ENCODE data around the gene GET4. TPM values are rescaled to one million over a fixed set of nuclear protein-coding genes. Genes with fewer than 3 reads are reported as not detected.

GET4 gene
- total and polyA plus RNA-seq, 2 experiments from 2014 or later = 55.0 to 75.4 TPM

DNA sequence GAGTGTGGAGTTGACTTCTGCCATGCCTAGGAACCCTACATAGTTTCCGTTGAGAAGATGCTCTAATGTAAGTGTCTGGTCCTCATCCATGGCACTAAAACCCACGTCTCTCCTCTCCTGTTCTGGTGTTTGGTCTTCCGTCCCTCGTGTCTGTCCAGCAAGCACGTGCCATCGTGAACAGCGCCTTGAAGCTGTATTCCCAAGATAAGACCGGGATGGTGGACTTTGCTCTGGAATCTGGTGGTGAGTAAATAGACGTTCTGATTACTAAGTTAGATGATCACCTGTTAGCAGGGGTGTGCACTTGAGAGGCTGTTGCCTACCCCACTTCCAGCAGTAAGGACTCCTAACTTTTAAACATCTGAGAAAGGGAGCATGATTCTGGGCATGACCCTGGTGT lies 15.1 kb upstream of the GET4 start:
- no peaks in the 10 kb centered on the region for H3K9me3 ChIP-seq (ENCODE audit: low read depth)
- DNase-seq (ENCODE audit: low read depth in 1 of 2, low spot score in 1 of 2) = no peak
- no peaks in the 10 kb centered on the region for H3K4me1 ChIP-seq (ENCODE audit: low read depth)
- H3K27me3 ChIP-seq = no peaks in the 10 kb centered on the region
- H3K4me3 ChIP-seq = no peak overlapping the region
- peaks cover 70% of the 10 kb centered on the region for H3K36me3 ChIP-seq
- TF ChIP-seq, protein P1, sequence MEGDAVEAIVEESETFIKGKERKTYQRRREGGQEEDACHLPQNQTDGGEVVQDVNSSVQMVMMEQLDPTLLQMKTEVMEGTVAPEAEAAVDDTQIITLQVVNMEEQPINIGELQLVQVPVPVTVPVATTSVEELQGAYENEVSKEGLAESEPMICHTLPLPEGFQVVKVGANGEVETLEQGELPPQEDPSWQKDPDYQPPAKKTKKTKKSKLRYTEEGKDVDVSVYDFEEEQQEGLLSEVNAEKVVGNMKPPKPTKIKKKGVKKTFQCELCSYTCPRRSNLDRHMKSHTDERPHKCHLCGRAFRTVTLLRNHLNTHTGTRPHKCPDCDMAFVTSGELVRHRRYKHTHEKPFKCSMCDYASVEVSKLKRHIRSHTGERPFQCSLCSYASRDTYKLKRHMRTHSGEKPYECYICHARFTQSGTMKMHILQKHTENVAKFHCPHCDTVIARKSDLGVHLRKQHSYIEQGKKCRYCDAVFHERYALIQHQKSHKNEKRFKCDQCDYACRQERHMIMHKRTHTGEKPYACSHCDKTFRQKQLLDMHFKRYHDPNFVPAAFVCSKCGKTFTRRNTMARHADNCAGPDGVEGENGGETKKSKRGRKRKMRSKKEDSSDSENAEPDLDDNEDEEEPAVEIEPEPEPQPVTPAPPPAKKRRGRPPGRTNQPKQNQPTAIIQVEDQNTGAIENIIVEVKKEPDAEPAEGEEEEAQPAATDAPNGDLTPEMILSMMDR (IDR thresholded peaks at IDR 0.05; ENCODE audit: low read depth, low read length) = no peak
- no peak overlapping the region for H3K27ac ChIP-seq

DNA sequence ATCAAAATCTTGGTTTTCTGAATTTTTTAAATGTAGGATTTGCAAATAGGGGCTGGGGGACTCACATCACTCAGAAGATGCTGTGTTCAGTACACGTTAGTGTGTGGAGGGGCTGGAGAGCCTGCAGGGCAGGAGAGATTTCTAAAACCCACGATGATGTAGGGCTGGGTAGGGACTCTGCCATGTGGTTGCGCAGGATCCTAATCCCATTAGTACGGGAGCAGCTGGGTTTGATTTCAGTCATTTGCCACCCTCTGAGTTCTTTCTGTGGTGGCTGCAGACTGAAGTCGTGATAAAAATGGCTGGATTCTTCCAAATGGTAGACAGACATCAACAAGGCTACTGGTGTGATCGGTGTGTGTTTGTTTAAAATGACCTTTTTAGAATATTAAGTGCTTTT lies 14.2 kb upstream of the GET4 start:
- Histone ChIP-seq H3K27me3 (no peaks in the 10 kb centered on the region), H3K27ac (no peak overlapping the region), H3K4me1 (ENCODE audit: low read depth) (no peaks in the 10 kb centered on the region), H3K9me3 (ENCODE audit: low read depth) (no peaks in the 10 kb centered on the region), H3K36me3 (peaks cover 67% of the 10 kb centered on the region), H3K4me3 (no peak overlapping the region)
- DNase-seq (ENCODE audit: low read depth in 1 of 2, low spot score in 1 of 2) = no peak
- TF ChIP-seq, protein P1 (IDR thresholded peaks at IDR 0.05; ENCODE audit: low read depth, low read length) = no peak

DNA sequence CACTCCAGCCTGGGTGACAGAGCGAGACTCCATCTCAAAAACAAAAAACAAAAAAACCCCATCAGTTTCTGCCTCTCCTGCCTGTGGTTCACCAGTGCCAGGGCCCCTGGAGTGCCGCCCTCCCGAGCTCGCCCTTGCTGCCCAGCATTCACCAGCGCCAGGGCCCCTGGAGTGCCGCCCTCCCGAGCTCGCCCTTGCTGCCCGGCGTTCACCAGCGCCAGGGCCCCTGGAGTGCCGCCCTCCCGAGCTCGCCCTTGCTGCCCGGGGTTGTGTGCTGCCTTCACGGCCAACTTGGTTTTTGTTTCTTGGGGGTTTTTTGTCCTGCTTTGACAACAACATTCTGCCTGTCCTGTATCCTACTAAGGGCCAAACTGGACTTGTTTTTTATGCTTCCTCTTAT lies 13.2 kb upstream of the GET4 start:
- Histone ChIP-seq H3K4me1 (ENCODE audit: low read depth) (no peaks in the 10 kb centered on the region), H3K9me3 (ENCODE audit: low read depth) (no peaks in the 10 kb centered on the region), H3K36me3 (peaks cover 58% of the 10 kb centered on the region), H3K27ac (no peak overlapping the region), H3K4me3 (no peak overlapping the region), H3K27me3 (no peaks in the 10 kb centered on the region)
- no peak for DNase-seq (ENCODE audit: low read depth in 1 of 2, low spot score in 1 of 2)
- TF ChIP-seq, protein P1 (IDR thresholded peaks at IDR 0.05; ENCODE audit: low read depth, low read length) = no peak

DNA sequence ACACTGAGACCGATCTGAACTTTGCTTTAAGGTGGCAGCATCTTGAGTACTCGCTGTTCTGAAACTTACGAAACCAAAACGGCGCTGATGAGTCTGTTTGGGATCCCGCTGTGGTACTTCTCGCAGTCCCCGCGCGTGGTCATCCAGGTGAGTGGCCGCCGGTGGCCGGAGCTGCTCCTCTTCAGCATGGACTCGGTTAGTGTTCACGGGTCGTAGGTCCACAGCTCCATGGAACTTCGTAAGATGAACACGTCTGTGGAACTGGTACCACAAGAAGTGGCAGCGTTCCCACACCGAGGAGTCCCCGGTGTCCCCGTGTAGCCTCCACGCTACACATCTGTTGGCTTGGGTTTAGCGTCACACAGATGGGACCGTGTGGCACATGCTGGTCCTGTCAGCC lies 10.4 kb upstream of the GET4 start:
- Histone ChIP-seq H3K9me3 (ENCODE audit: low read depth) (no peaks in the 10 kb centered on the region), H3K4me3 (no peak overlapping the region), H3K4me1 (ENCODE audit: low read depth) (no peaks in the 10 kb centered on the region), H3K27ac (no peak overlapping the region), H3K36me3 (peaks cover 47% of the 10 kb centered on the region), H3K27me3 (no peaks in the 10 kb centered on the region)
- no peak for DNase-seq (ENCODE audit: low read depth in 1 of 2, low spot score in 1 of 2)
- TF ChIP-seq, protein P1 (IDR thresholded peaks at IDR 0.05; ENCODE audit: low read depth, low read length) = no peak

DNA sequence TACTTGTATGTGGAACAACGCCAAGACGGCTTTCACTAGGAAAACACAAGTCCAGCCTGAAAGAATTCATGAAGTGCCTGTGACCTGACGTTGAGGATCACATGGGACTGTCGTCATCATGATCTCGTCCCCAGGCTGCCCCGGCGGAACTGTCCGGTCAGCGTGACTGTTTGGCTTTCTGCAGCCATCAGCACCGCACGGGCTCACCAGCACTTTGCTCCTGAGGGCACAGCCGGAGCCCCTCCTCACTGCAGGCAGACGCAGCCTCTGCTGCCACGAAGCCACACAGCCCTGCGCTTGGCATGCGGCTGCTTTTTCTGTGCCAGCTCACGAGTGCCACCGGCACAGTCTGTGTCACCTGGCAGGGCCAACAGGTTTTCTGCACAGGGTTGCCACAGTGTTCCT lies 9.4 kb upstream of the GET4 start:
- TF ChIP-seq, protein P1 (IDR thresholded peaks at IDR 0.05; ENCODE audit: low read depth, low read length) = no peak
- no peak for DNase-seq (ENCODE audit: low read depth in 1 of 2, low spot score in 1 of 2)
- Histone ChIP-seq H3K9me3 (ENCODE audit: low read depth) (no peaks in the 10 kb centered on the region), H3K4me3 (no peak overlapping the region), H3K4me1 (ENCODE audit: low read depth) (no peaks in the 10 kb centered on the region), H3K27me3 (no peaks in the 10 kb centered on the region), H3K27ac (no peak overlapping the region), H3K36me3 (peaks cover 37% of the 10 kb centered on the region)

Data from cardiac muscle cell (in vitro differentiated cells and primary cell).